ENCODE data around the gene PGA3. TPM values are rescaled to one million over a fixed set of nuclear protein-coding genes. Genes with fewer than 3 reads are reported as not detected.

PGA3 gene
- total and polyA plus RNA-seq, 3 donors from 2014 or later, result 0.31 to 1.7 (median 1.7) TPM

DNA sequence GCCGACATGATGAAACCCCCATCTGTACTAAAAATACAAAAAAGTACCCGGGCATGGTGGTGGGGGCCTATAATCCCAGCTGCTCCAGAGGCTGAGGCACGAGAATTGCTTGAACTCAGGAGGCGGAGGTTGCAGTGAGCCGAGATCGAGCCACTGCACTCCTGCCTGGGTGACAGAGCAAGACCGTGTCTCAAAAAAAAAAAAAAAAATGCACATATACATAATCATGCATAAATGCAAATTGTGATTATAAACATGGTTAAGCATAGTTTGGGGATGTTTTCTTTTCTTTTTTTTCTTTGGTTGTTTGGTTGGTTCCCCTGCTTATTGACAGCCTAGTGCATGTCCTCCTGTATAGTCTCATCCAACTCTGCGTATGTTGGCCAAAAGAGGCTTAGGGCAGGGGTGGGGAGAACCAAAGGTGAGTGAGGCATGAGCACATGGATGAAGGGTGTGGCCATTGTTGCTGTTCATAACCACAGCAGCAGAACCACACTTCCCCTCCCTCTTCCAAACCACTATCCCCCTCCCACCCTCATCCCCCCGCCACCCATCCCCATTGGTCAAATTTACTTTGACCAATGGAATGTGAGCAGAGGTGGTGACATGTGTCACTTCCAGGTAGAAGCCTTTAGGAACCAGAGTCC is 35.1 kb upstream of the PGA3 start:
- no peak for TF ChIP-seq POLR2A (IDR thresholded peaks at IDR 0.05)
- TF ChIP-seq, protein P1, sequence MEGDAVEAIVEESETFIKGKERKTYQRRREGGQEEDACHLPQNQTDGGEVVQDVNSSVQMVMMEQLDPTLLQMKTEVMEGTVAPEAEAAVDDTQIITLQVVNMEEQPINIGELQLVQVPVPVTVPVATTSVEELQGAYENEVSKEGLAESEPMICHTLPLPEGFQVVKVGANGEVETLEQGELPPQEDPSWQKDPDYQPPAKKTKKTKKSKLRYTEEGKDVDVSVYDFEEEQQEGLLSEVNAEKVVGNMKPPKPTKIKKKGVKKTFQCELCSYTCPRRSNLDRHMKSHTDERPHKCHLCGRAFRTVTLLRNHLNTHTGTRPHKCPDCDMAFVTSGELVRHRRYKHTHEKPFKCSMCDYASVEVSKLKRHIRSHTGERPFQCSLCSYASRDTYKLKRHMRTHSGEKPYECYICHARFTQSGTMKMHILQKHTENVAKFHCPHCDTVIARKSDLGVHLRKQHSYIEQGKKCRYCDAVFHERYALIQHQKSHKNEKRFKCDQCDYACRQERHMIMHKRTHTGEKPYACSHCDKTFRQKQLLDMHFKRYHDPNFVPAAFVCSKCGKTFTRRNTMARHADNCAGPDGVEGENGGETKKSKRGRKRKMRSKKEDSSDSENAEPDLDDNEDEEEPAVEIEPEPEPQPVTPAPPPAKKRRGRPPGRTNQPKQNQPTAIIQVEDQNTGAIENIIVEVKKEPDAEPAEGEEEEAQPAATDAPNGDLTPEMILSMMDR (IDR thresholded peaks at IDR 0.05), result no peak
- intact Hi-C loops (cut with DNase I; ENCODE audit: low total_unique reads), result no loop called here
- 89 to 91% methylated on average over 9 of the region's 9 CpGs for WGBS, 2 donors
- Histone ChIP-seq H3K4me3 (no peak overlapping the region), H3K9me3 (no peaks in the 10 kb centered on the region), H3K36me3 (ENCODE audit: low read depth, missing control alignments) (no peaks in the 10 kb centered on the region), H3K4me1 (no peaks in the 10 kb centered on the region), H3K27ac (no peak overlapping the region), H3K27me3 (no peaks in the 10 kb centered on the region)
- no peak for DNase-seq

DNA sequence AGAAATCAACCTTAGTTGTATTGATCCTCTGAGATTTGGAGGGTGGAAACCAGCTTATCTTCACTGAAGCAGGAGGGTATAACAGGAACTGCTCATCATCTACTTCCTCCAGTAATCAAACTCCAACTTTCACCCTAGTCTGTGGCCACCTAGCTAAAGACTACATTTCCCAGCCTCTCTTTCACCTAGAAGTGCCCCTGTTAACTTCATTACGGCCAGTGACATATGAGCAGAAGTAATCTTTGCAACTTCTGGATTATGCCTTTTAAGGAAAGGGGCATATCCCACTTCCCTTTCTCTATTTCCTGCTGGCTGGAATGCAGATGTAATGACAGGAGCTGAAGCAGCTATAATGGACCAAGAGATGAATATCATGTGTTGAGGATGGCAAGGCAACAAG is 34.5 kb upstream of the PGA3 start:
- Histone ChIP-seq H3K4me3 (no peak overlapping the region), H3K27ac (no peak overlapping the region), H3K4me1 (no peaks in the 10 kb centered on the region), H3K36me3 (ENCODE audit: low read depth, missing control alignments) (no peaks in the 10 kb centered on the region), H3K27me3 (no peaks in the 10 kb centered on the region), H3K9me3 (no peaks in the 10 kb centered on the region)
- no peak for DNase-seq
- intact Hi-C loops (cut with DNase I; ENCODE audit: low total_unique reads), result no loop called here
- WGBS, 2 donors, result 83 to 86% methylated on average over 1 of the region's 1 CpG
- TF ChIP-seq, protein P1 (IDR thresholded peaks at IDR 0.05), result no peak
- no peak for TF ChIP-seq POLR2A (IDR thresholded peaks at IDR 0.05)

DNA sequence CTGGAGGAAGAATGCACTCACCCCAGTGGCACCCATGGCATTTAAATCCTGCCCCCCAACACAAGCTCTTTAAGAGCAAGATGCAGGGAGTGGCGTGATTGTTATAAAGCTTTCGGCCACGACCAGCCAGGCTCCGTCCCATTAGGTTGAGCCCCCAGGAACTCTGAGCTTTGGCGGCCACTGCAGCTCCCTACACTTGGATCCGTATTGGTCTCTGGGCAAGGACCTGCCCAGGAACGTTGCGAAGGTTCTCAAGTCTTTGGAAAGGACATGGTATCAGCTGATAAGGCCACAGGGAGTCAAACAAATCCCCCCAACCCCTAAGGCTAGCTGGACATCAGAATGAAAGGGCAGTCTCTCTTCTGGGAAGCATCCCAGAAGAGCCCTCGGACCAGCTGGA is 32.7 kb upstream of the PGA3 start:
- Histone ChIP-seq H3K27me3 (no peaks in the 10 kb centered on the region), H3K9me3 (no peaks in the 10 kb centered on the region), H3K4me3 (no peak overlapping the region), H3K4me1 (no peaks in the 10 kb centered on the region), H3K27ac (no peak overlapping the region), H3K36me3 (ENCODE audit: low read depth, missing control alignments) (no peaks in the 10 kb centered on the region)
- no peak for DNase-seq
- intact Hi-C loops (cut with DNase I; ENCODE audit: low total_unique reads), result no loop called here
- 73 to 91% methylated on average over 7 to 9 of the region's 9 CpGs for WGBS, 2 donors
- no peak for TF ChIP-seq POLR2A (IDR thresholded peaks at IDR 0.05)
- TF ChIP-seq, protein P1 (IDR thresholded peaks at IDR 0.05), result no peak

DNA sequence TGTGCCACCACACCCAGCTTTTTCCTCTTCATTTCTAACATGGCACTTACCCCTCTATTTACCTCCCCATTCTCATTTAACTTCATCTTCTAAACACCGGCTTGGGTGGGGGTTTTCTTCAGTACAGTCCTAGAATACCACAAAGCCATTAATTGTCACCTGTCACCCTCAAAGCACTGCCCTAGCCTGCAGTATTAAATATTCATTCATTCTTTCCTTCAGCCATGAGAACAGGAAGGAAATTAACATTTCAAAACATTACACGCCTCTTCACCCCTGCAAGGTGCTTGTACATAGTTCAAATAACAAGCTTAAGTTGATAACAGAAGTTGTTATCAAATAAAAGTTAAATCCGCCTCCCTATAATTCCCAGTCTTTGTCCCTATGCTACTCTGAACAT is 31.4 kb upstream of the PGA3 start:
- TF ChIP-seq POLR2A (IDR thresholded peaks at IDR 0.05), result no peak
- TF ChIP-seq, protein P1 (IDR thresholded peaks at IDR 0.05), result no peak
- no peaks in the 10 kb centered on the region for H3K9me3 ChIP-seq
- no peak overlapping the region for H3K4me3 ChIP-seq
- DNase-seq, result no peak
- H3K4me1 ChIP-seq, result no peaks in the 10 kb centered on the region
- 86 to 87% methylated on average over 3 of the region's 3 CpGs for WGBS, 2 donors
- no peaks in the 10 kb centered on the region for H3K36me3 ChIP-seq (ENCODE audit: low read depth, missing control alignments)
- intact Hi-C loops (cut with DNase I; ENCODE audit: low total_unique reads), result no loop called here
- H3K27me3 ChIP-seq, result no peaks in the 10 kb centered on the region
- H3K27ac ChIP-seq, result no peak overlapping the region

DNA sequence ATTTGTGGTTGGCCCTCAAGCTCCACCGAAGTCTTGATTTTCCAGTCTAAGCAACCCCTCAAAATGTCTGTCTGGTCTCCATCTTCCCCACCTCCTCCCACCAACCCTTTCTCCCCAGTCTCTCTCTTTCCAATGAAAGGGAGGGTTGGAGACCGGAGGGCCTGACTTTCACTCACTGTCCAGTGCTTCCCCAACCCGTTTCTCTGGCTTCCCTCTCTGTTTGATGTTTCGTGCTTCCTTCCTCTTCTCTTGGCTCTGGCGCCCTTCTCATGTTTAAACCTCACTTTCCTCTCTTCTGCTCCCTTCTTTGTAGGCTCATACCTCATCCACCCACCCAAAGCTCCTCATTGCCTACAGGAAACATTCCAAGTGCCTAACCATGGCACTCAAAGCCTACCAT is 31.0 kb upstream of the PGA3 start:
- Histone ChIP-seq H3K4me3 (no peak overlapping the region), H3K27me3 (no peaks in the 10 kb centered on the region), H3K9me3 (no peaks in the 10 kb centered on the region), H3K4me1 (no peaks in the 10 kb centered on the region), H3K27ac (no peak overlapping the region), H3K36me3 (ENCODE audit: low read depth, missing control alignments) (no peaks in the 10 kb centered on the region)
- no peak for DNase-seq
- intact Hi-C loops (cut with DNase I; ENCODE audit: low total_unique reads), result no loop called here
- 79 to 80% methylated on average over 5 of the region's 5 CpGs for WGBS, 2 donors
- TF ChIP-seq, protein P1 (IDR thresholded peaks at IDR 0.05), result no peak
- TF ChIP-seq POLR2A (IDR thresholded peaks at IDR 0.05), result no peak

Measured in testis (tissue), 3 donors.